GM19023 (cell line): ENCODE data around the gene AFG1L.
"Not testable (repeated sequence)": the region's sequence is repeated elsewhere in the genome, so short reads cannot be mapped to it uniquely, and the experiment has no call there.

Source experiments
- ATAC-seq: cut with Tn5 transposase; IDR thresholded peaks from one replicate; pipeline ENCODE4 v1.9.1; 2021; ENCODE audit warnings: mild to moderate bottlenecking, moderate library complexity; ENCODE audit not compliant: unreplicated experiment

Gene AFG1L

DNA sequence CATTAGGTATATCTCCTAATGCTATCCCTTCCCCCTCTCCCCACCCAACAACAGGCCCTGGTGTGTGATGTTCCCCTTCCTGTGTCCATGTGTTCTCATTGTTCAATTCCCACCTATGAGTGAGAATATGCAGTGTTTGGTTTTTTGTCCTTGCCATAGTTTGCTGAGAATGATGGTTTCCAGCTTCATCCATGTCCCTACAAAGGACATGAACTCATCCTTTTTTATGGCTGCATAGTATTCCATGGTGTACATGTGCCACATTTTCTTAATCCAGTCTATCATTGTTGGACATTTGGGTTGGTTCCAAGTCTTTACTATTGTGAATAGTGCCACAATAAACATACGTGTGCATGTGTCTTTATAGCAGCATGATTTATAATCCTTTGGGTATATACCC is 154.9 kb downstream of the AFG1L start:
- ATAC-seq, result not testable (repeated sequence)

DNA sequence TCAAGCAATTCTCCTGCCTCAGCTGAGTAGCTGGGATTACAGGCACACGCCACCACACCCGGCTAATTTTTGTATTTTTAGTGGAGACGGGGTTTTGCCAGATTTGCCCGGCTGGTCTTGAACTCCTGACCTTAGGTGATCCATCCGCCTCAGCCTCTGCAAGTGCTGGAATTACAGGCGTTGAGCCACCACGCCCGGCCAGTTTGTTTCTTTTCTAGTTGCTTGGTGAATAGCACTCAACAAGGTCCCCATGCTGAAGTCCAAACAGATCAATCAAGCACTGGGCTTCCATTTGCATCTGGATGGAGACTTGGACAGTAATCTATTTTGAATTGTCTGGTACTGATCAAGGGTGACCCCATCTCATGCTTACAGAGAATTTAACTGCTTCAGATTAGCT is 157.0 kb downstream of the AFG1L start:
- ATAC-seq, result no peak

DNA sequence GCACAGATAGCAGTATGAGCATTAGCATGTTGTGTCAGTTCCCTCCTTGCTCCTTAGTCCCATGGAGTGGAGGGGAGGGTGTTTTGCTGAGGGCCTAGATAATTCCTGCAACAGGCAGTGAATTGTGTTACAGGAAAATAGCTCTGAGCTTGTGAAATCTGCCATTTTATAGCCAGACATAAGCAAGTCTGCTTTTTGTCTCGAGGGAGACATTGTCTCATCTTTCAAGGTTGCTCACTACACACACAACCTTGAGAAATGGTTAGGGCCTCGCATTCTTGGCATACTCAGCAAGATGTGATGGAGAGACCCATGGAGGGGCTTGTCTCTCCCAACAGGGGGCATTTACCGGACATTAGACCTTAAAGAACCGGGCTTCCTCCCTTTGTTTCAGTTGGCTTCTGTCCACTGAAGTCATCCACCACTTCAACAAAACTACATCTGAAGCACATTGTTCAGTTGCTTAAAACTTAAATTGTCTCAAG is 157.9 kb downstream of the AFG1L start:
- ATAC-seq, result no peak

DNA sequence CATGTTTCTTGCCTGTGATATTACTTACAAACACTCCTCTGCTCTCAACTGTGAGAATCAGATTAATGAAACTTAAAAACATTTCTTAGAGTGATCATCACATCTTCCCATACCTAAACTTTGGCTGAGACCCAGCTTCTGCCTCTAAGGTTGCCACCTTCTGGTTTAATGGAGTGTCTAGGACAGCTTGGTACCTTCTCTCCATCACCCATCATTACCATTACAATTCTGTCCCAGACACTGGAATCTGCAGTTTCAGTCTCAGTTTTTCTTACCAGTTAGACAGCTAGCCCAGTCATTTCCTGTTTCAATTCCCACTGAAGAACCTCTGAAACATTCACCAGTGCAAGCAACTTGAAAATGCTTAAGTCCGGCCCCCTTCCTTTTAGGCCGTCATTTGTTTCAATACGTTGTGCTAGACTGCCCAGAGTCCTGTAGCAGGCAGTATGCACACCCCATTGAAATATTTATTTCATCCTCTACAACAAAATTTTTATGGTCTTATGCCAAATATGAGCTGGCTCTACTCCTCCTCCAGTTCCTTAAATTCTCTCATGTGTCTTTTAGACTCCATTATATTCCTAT is 158.8 kb downstream of the AFG1L start:
- ATAC-seq, result no peak

DNA sequence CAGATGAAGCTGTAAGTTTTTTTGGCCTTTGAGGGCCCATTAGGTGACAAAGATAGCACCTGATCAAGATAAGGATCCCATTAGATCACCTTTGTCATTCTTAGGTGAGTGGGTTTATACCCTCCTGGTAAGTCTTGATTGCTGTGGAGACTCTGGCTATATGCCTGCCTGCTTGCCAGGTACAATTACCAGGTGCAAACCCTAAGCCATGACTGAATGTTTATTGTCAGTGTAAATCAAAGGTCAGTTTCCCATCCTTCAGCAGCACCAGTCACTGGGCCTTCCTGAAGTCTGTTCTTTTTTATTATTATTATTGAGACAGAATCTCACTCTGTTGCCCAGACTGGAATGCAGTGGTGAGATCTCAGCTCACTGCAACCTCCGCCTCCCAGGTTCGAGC is 159.5 kb downstream of the AFG1L start:
- ATAC-seq, result no peak

DNA sequence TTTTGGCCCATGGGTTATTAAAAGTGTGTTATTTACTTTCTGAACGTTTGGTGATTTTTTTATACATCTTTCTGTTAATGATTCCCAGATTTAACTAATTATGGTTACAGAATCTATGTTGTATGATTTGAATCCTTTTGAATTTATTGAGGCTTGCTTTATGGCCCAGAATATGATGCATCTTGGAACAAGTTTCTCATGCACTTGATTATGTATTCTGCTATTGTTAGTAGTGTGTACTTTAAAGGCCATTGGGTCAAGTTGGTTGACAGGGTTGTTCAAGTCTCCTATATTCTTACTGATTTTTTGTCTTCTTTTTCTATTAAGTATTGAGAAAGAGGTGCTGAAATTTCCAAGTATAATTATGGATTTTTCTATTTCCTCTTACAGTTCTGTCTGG is 160.8 kb downstream of the AFG1L start:
- ATAC-seq, result no peak

DNA sequence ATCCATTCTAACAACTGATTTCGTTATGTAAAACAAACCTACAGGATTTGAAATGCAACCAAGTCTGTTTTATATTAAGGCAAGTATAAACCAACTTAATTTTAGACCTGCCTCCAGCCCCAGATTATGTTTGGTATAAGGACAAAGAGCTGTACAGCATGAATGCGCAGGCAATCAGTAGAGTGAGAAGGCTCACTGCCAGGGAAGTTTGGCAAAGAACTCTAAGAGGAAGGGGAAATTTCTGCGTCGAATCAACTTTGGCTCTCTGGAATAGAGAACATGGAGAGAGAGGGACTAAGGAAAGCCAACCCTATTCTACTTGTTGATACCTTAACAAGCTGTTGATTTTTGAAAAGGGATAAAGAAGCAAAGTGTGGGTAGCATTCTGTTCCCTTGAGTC is 168.9 kb downstream of the AFG1L start:
- ATAC-seq, result no peak

DNA sequence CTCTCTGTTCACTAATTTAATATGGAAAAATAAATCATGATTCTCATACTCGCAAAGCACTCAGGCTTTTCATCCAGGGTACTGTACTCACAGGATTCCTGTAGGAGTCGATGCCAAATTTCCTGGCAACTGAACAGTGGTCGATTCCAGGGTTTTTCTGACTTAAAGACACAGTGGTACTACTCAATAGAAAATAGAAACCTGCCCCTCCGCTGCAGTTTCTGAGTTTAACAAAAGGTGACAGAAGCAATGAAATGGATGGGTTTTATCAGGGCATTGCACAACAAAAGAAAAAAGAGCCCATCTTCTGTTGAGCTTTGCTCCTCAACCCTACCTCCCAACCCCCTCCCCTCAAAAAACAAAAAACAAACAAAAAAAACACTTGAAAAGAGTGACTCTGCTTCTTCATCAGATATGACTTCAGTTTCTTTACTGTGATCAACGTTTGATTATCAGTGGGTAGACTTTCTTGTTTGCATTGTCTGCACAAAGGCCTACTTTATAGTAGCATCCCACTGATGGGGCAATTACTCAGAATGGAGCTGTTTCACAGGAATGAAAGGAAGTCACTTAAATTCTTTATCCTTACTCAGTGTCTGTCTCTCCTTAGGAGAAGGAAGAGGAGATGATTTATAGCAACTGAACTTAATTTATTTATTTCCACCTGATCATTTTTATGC is 169.7 kb downstream of the AFG1L start:
- ATAC-seq, result no peak

DNA sequence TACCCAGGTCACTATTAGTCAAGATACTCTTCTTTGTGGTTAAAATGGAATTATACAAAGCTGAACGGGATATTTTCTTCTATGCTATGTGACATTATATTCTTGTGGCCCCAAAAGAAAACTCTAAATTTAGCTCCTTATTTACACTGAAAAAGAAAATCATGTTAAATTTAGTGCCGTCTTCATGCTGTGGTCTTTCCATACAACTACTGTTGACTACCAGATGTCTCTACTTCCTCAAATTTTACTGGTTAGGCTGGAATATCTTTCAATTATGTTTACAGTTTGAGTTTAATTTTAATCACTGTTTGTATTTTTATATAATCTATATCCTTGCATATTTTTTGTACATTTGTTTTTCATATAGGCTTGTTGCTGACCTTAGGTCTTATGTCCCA is 170.2 kb downstream of the AFG1L start:
- no peak for ATAC-seq

DNA sequence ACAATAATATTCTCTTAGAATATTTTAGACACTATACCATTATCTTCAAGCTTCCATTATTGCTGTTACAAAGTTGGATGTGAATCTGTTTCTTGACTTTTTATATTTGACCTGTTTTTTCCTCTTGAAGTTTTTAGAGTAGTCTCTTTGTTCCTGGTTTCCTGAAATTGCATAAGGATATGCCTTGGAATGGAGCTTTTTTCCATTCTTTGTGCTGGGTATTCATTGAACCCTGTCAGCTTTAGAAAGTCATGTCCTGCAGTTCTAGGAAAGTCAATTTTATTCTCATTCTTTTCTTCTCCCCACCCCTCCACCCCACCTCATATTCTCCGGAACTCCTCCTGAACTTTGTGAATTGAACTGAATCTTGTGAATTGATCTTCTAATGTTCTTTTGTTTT is 173.5 kb downstream of the AFG1L start:
- ATAC-seq, result no peak

DNA sequence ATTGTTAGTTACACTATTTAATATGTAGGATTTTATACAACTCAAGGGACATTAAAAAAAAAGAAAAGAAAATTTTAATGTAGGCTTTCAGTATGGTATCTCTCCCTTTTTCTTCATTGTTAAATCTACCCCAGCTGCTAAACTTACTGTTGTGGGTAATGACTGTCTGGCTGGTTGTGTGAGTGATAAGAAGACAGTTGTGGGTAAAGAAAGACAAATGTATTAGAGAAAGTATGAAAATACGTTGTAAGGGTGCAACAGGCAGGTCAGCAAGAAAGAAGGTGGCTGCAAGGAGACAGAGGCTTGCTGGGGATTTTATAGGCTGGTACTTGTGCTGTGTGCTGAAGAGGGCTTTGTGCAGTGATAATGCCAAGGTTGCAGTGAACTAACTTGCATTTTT is 174.5 kb downstream of the AFG1L start:
- ATAC-seq, result no peak

DNA sequence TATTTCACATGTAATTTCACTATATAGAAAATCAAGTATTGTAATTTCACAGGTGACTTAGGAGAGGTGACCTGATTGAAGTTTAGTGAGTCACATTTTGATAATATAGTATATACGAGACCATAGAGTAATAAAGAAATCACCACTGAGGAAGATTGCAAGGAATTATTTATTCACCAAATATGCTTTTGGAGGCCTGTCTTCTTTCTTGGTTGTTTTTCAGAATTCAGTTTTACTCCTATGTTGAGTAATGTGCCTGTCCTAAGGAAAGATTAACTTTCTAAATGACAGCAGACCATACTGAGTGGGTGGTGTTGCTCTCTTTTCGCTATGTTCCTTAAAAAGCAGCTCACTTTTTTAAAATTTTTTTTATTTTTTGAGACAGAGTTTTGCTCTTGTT is 178.3 kb downstream of the AFG1L start:
- no peak for ATAC-seq

DNA sequence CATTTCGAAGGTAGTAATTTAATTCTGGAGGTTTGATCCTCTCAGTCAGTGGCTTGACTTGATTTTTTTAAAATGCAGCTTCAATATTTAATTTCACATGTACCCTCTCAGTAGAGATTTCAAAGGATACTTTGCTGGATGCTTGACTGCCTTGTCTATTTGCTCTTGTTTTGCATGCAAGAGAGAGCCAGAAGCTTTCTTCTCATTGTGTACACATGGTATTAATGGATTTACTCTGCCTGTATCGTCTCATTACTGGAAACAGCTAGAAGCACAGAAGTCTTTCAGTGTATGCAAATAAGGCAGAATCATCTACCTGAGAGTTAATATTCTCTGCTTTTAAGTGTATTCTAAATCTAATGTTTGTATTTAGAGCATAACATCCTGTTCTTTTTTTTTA is 181.5 kb downstream of the AFG1L start:
- no peak for ATAC-seq

DNA sequence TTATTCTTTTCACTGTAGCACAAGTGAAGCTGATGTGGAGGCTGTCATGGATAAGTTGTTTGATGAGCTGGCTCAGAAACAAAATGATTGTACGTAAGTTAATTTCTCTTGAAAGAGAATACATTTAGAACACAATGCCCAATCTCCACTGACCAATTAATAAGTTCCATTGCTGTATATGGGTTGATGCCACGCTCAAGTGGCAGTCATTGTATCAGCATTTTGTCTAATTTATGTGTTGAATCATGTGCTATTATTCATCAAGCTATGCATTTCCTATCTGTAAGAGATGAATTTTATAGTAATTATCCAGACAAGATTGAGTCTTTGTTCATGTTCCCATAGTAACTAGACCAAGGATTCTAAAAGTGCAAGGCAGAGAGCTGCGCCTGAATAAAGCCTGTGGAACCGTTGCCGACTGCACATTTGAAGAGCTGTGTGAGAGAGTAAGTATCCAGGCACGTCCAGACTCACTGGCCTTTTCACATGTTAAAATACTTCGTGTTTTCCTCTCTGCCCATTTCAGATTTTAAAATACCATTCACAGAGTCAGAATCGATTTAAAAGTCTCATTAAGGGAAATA is 182.1 kb downstream of the AFG1L start:
- ATAC-seq, result no peak

DNA sequence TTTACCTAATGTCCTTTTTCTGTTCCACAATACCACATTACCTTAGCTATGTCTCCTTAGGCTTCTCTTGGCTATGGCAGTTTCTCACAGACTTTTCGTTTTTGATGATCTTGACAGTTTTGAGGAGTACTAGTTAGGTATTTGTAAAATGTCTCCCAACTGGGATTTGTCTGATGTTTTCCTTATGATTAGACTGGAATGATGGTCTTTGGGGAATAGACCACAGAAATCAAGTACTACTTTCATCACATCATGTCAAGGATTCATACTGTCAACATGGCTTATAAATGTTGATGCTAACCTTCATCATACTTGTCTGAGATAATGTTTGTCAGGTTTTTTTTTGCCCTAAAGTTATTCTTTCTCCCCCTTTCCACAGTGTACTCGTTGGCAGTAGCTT is 187.7 kb downstream of the AFG1L start:
- no peak for ATAC-seq

DNA sequence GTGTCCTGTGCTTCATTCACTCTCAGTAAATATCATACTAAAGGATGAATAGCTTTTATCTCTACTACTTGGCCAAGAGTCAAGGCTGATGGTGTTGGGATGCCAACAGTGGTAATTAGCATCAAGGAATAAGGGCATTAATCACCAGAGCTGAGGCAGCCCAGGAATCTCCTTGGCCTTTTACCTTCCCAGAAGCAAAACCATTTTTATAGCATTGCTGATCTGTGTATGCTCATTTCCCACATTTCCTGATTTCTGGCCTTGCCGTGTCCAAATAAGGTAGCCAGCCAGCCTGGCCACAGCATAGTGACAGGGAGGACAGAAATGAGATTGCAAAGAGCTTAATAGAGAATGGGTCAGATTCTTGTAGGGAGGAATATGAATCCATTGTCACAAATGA is 189.2 kb downstream of the AFG1L start:
- ATAC-seq, result no peak

DNA sequence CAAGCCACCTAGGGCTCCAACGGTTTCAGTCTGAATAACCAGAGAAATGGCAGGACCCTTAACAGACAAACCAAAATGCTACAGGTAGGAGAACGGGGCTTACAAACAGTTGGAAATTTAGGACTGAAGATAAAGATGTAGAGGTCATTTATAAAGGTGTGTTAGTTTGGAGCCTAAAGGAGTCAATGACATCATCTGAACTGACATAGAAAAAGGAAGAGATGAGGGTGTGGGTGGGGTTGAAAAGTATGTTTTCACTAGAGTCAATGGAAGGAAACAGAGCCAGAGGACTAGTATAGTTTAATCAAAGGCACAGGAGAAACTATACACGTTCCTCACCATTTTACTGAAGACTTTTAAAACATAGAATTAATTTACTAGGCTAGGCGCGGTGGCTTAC is 194.8 kb downstream of the AFG1L start:
- no peak for ATAC-seq

DNA sequence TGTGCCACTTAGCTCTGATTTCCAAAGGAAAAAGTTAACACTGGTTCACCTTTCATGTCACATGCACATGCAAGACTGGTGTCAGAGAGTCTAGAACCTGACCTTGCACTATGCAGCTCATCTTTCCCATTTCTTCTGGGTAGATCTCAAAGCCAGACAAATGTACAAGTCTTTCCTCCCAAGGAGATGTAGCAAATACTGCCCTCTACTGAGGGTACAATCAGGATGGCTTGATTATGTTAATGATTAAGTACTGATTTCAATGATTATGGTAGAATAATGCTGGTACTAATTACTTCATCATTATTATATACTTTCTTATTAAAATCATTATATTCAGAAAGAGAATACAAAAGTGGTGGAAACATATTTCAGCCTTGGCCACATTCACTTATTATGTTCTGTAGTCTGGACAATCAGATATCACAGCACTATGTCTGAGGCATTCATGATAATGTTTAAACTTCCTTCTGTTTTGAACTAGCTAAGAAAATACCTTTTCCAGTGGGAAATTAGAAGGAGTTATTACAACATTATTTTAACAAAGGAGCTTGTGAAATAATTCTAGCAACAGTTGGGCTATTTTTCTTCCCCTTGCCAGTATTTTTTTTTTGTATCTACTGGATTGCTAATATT is 197.4 kb downstream of the AFG1L start:
- ATAC-seq, result no peak

DNA sequence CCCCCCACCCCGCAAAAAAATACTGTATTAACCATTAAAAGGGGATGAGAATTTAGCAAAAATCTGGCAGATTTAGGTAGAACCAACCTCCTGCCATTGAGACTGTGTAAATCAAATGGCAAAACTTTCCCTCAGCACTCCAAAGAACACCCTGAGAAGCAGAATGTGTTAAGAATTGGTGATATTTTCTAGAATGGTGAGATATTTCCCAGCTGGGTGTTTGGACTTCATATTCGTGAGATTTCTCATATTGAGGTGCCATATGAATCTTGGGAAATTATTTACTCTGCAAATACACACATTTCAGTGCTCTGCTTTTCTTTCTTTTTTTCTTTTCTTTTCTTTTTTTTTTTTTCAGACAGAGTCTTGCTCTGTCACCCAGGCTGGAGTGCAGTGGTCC is 199.6 kb downstream of the AFG1L start:
- ATAC-seq, result no peak

DNA sequence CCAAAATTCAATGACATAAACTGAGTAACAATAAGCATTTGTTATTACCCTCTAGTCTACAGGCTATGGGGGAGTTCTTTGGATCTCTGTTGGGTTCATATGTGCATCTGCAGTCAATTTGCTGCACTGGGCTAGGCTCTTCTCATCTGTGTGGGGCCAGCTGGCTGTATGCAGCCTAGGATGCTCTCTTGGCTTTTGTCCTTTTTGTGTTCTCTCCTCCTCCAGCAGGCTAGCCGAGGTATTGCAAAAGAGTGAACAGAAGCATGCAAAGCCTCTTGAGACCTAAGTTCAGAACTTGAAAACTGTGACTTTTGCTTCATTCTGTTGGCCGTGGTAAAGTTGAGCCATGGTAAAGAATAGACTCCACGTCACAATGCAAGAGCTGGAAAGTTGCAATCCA is 203.0 kb downstream of the AFG1L start:
- ATAC-seq, result no peak

DNA sequence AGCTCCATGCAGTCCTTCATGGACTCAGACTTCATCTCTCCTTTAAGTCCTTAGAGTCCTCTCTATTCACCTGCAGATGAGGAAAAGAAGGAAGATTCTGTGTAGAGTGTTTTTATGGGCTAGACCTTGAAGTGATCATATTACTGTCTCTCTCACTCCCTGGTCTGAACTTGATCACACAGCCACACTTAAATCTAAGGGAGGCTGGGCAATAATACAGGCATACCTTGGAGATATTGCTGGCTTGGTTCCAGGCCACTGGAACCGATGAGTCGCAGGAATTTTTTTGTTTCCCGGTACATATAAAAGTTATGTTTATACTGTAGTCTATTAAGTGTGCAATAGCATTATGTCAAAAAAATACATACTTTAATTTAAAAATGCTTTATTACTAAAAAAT is 206.7 kb downstream of the AFG1L start:
- ATAC-seq, result no peak

DNA sequence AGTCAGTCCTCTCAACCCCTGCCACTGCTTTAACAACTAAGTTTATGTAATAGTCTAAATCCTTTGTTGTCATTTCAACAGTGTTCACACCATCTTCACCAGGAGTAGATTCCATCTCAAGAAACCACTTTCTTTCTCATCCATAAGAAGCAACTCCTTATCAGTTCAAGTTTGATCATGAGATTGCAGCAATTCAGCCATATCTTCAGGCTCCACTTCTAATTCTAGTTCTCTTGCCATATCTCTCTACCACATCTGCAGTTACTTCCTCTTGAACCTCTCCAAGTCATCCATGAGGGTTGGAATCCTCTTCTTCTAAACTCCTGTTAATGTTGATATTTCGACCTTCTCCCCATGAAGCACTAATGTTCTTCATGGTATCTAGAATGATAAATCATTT is 208.0 kb downstream of the AFG1L start:
- no peak for ATAC-seq
